Prostate gland (tissue), 2 donors: ENCODE results near the gene SNAPC4. TPM values are rescaled to one million over a fixed set of nuclear protein-coding genes. Genes with fewer than 3 reads are reported as not detected.

Experiments used
- DNase-seq: peaks from one replicate; pipeline ENCODE4 v3.0.0-alpha.2; 2019; ENCODE audit warnings: low spot score
- H3K27ac ChIP-seq, 2 donors: fragments of 200-600 bp; sonication (generic); 2 replicates each; pipeline ENCODE4 v1.5.1; 2017 to 2019
- H3K27me3 ChIP-seq: fragments of 200-600 bp; sonication (generic); replicated peaks from 2 replicates; pipeline ENCODE4 v1.5.1; 2019; ENCODE audit not compliant: insufficient read depth
- H3K36me3 ChIP-seq, 2 donors: fragments of 200-600 bp; sonication (generic); 1 replicate in 1 of 2; 2 replicates in 1 of 2; pipeline versions ENCODE4 v1.5.1 to v1.8.1; 2017 to 2019
- H3K4me1 ChIP-seq: fragments of 200-600 bp; sonication (generic); replicated peaks from 2 replicates; pipeline ENCODE4 v1.5.1; 2019
- H3K4me3 ChIP-seq, 2 donors: fragments of 200-600 bp; sonication (generic); 2 replicates each; pipeline ENCODE4 v1.5.1; 2017 to 2019
- H3K9me3 ChIP-seq: fragments of 200-600 bp; sonication (generic); 2 replicates; pipeline ENCODE4 v1.5.1; 2017
- POLR2A ChIP-seq: fragments of 450-650 bp; IDR thresholded peaks from one replicate; pipeline ENCODE4 v1.6.1; 2016; ENCODE audit warnings: antibody characterized with exemption, mild to moderate bottlenecking
- POLR2AphosphoS5 ChIP-seq: sonication (generic); formaldehyde crosslinking; IDR thresholded peaks from one replicate; pipeline ENCODE4 v1.6.1; 2017; ENCODE audit warnings: antibody characterized with exemption
- WGBS: methylation state at CpG from one replicate; pipeline ENCODE4 v1.1.5; 2018; 5-methylcytosine and 5-hydroxymethylcytosine counted together
- intact Hi-C: fragments of 100-400 bp; cut with DNase I; formaldehyde crosslinking; loops from one replicate; pipeline ENCODE4 v1.14.2; 2022
- total RNA-seq, 2 donors: library from RNA; depleted of rRNA; stranded (reverse); fragments of >200 nt; gene quantifications; one replicate each; pipeline ENCODE4 v1.1.0, GENCODE V29; 2016
- TF ChIP-seq, protein P1 (sequence below), 4 experiments: fragments of 200-600 bp in 2 of 4; fragments of 450-650 bp in 2 of 4; sonication (generic) in 2 of 4; IDR thresholded peaks; 1 replicate in 3 of 4; 2 replicates in 1 of 4; pipeline ENCODE4 v1.5.1; 2016 to 2019; ENCODE audit warnings: antibody characterized with exemption in 4 of 4, mild to moderate bottlenecking in 2 of 4, moderate library complexity in 2 of 4

Gene SNAPC4
- total RNA-seq, 2 donors from 2014 or later, result 8.6 to 22.2 TPM

DNA sequence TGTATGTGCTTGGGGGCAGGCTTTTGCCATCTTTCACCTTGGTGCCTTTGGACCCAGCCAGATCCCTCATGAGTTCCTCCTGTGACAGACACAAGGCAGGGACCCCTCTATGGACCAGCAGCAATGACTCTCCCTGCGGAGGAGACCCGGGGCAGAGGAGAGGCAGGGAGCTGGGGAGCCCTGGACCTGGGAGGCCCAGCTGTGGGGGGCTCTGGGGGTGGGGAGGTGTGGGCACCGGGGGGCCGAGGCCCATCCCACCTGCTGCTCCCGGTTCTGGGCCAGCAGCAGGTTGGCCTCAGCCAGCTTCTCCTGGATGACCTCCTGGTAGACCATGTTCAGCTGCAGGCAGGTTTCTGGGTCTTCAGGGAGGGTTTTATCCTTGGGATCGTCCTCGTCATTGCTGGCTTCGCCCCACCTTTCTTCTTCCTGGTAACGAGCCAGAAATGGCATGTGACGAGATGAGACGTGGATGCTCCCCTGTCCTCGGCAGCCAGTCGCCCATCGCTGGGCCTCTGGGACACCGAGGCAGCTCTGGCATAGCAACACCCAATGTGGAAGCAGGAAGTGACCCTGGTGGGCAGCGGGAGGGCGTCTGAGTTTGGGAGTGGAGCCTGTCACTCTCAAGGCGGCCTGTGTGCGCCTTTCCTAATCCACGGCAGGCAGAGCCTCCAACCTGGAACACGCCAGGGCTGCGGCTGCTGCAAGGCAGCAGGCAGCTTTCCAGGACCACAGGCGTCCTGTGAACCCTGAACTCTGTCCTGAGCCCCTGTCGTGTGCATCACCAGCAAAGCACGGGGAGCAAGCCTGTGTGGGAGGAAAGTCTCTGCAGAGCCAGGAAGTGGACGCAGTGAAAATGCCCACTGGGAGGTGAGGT is 4.4 kb downstream of the SNAPC4 start:
- DNase-seq, result no peak
- H3K27me3 ChIP-seq, result no peaks in the 10 kb centered on the region
- intact Hi-C loops, result no loop called here
- no peak overlapping the region for H3K4me3 ChIP-seq
- peaks cover 12% of the 10 kb centered on the region for H3K4me1 ChIP-seq
- no peak overlapping the region for H3K27ac ChIP-seq
- peaks cover 14 to 27% of the 10 kb centered on the region in 2 donors for H3K36me3 ChIP-seq
- TF ChIP-seq POLR2AphosphoS5, result no peak
- TF ChIP-seq, protein P1, sequence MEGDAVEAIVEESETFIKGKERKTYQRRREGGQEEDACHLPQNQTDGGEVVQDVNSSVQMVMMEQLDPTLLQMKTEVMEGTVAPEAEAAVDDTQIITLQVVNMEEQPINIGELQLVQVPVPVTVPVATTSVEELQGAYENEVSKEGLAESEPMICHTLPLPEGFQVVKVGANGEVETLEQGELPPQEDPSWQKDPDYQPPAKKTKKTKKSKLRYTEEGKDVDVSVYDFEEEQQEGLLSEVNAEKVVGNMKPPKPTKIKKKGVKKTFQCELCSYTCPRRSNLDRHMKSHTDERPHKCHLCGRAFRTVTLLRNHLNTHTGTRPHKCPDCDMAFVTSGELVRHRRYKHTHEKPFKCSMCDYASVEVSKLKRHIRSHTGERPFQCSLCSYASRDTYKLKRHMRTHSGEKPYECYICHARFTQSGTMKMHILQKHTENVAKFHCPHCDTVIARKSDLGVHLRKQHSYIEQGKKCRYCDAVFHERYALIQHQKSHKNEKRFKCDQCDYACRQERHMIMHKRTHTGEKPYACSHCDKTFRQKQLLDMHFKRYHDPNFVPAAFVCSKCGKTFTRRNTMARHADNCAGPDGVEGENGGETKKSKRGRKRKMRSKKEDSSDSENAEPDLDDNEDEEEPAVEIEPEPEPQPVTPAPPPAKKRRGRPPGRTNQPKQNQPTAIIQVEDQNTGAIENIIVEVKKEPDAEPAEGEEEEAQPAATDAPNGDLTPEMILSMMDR (IDR thresholded peaks at IDR 0.05), result no peak
- H3K9me3 ChIP-seq, result no peaks in the 10 kb centered on the region
- WGBS, result 85% methylated on average over 26 of the region's 26 CpGs

DNA sequence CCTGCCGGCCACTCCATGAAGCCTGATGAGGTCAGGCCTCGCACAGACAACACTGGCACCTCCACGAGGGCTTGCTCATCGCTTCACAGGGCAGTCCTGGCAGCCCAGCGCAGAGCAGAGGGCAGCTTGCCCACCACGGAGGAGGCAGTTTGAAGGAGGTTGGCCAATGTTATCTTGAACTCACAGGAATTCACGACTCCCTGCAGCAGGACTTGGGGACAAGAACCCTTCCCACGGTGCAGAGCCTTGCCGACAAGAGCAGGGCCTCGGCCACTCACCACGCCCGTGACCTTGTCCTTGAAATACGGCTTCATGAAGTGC is 5.0 kb downstream of the SNAPC4 start:
- Histone ChIP-seq H3K9me3 (no peaks in the 10 kb centered on the region), H3K4me3 (no peak overlapping the region), H3K4me1 (peaks cover 12% of the 10 kb centered on the region), H3K27me3 (no peaks in the 10 kb centered on the region), H3K36me3 (peaks cover 14 to 27% of the 10 kb centered on the region in 2 donors), H3K27ac (no peak overlapping the region)
- DNase-seq, result no peak
- WGBS, result 94% methylated on average over 13 of the region's 13 CpGs
- TF ChIP-seq, protein P1 (IDR thresholded peaks at IDR 0.05), result no peak
- no peak for TF ChIP-seq POLR2AphosphoS5
- no peak for TF ChIP-seq POLR2A
- intact Hi-C loops, result no loop called here

DNA sequence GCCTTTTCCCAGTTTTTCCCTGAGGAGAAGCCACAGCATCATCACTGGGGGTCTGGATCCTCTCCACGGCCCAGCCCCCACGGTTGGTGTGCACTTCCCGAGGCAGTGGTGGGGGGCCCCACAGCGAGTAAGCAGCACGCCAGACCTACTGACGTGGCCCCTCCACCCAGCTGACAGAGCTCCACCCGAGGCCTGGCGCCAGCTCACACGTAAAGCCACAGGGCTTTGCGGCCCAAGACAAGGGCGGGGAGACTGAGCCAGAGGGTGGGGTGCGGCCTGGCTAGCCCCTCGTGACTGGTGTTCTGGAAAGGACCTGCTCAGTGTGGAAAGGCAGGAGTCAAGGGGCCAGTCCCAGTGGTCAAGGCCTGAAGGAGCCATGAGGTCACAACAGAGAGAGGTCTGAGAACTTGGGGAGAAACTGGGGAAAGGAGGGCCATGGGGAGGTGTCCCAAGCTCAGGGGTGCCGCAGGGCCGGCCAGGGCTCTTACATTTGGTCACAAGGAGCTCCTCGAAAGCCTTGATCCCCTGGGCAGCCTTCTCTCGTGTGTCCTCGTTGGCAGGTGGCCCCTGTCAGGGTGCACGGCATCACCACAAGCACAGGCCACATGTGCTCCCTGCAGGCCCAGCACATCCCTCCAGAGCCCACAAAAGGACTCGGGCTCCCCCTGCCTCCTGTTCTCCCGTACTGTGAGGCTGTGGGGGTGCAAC is 5.5 kb downstream of the SNAPC4 start:
- Histone ChIP-seq H3K4me1 (peaks cover 12% of the 10 kb centered on the region), H3K36me3 (peaks cover 14 to 27% of the 10 kb centered on the region in 2 donors), H3K4me3 (no peak overlapping the region), H3K27ac (no peak overlapping the region), H3K9me3 (no peaks in the 10 kb centered on the region), H3K27me3 (no peaks in the 10 kb centered on the region)
- TF ChIP-seq POLR2AphosphoS5 (no peak), POLR2A (no peak)
- WGBS, result 96% methylated on average over 21 of the region's 21 CpGs
- intact Hi-C loops, result no loop called here
- no peak for DNase-seq

DNA sequence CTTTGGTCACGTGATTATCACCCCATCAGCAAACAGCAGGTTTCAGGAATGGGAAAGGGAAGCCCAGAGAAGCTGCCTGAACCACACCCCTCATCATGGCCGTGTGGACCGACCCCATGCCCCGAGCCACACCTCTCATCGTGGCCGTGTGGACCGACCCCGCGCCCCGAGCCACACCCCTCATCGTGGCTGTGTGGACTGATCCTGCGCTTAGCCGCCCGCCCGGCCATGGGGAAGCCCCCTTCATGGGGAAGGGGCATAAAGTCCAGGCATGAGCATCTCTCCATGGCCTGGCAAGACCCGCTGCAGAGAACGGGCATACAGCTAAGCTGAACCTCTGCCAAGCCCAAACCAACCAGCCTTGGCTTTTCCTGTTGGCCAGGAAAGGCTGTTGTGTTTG is 6.4 kb downstream of the SNAPC4 start:
- Histone ChIP-seq H3K4me3 (no peak overlapping the region), H3K36me3 (peaks cover 14 to 27% of the 10 kb centered on the region in 2 donors), H3K27me3 (no peaks in the 10 kb centered on the region), H3K27ac (no peak overlapping the region), H3K9me3 (no peaks in the 10 kb centered on the region), H3K4me1 (peaks cover 9% of the 10 kb centered on the region)
- intact Hi-C loops, result no loop called here
- TF ChIP-seq POLR2AphosphoS5 (no peak), POLR2A (no peak)
- TF ChIP-seq, protein P1 (IDR thresholded peaks at IDR 0.05), result no peak
- no peak for DNase-seq
- 86% methylated on average over 17 of the region's 17 CpGs for WGBS

DNA sequence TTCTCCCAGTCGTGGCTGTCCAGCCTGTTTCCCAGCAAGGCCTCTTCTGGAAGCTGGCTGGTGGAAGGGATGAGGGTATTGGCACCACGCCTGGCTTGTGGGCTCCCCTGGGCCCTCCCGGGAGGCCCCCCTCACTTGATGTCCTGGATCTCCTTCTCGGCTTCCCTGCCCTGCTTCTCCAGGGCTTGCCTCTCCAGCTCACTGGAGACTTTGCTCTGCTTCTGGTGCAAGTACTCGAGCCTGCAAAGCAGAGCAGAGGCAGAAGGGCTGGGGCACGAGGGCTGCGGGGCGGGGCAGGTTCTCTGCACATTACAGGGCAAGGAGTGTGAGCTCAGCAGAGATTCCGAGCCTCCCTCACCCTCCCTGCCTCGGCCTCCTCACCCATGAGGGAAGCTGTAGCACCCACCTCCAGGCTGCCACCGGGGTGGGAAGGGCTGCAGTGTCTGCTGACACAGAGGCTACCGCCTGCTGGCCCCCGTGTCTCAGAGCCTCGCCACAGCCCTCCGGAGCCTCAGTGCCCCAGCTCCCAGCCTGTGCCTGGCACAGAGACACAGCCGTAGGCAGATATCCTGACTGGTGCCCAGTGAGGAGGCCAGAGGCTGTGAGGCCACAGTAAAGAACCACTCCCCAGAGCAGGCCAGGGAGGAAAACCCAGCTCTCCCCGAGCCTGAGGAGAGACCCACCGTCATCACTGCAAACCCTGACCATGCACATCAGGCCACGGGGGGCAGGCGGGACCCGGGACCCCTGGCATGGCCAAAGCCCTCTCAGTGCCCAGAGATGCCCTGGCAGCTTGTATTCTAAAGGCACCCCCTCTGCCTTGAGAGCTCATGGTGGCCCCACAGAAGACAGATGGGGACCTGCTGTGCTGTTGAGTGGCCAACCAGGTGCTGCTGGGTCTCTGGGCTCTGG is 7.2 kb downstream of the SNAPC4 start:
- no peak overlapping the region for H3K27ac ChIP-seq
- H3K9me3 ChIP-seq, result no peaks in the 10 kb centered on the region
- no peak for DNase-seq
- intact Hi-C loops, result no loop called here
- H3K36me3 ChIP-seq, result peaks cover 14 to 27% of the 10 kb centered on the region in 2 donors
- WGBS, result 84% methylated on average over 17 of the region's 21 CpGs
- H3K4me3 ChIP-seq, result no peak overlapping the region
- H3K27me3 ChIP-seq, result no peaks in the 10 kb centered on the region
- H3K4me1 ChIP-seq, result peaks cover 9% of the 10 kb centered on the region
- no peak for TF ChIP-seq POLR2AphosphoS5
- no peak for TF ChIP-seq POLR2A
- TF ChIP-seq, protein P1 (IDR thresholded peaks at IDR 0.05), result no peak
